Measurements from ENCODE around the gene MGAT4C. TPM values are rescaled to one million over a fixed set of nuclear protein-coding genes. Genes with fewer than 3 reads are reported as not detected.

Gene MGAT4C
- total RNA-seq, 4 donors from 2014 or later: 0.15 to 1.1 (median 0.60) TPM

- ATAC-seq: no peak
- H3K27me3 ChIP-seq: no peaks in the 10 kb centered on the region
- H3K36me3 ChIP-seq: no peaks in the 10 kb centered on the region
- H3K27ac ChIP-seq: no peak overlapping the region
- H3K4me1 ChIP-seq: no peaks in the 10 kb centered on the region
- TF ChIP-seq EP300 (IDR thresholded peaks at IDR 0.05) (no peak), POLR2AphosphoS5 (IDR thresholded peaks at IDR 0.05) (no peak), POLR2A (IDR thresholded peaks at IDR 0.05) (no peak), CTCF (IDR thresholded peaks at IDR 0.05) (no peak)
- 59 to 63% methylated on average over 2 of the region's 2 CpGs for WGBS, 2 donors (ENCODE audit: low coverage in 1 of 2)
- no peaks in the 10 kb centered on the region for H3K9me3 ChIP-seq
- H3K4me3 ChIP-seq: no peak overlapping the region
Measured at GRCh38 chr12:86186449-86186848, 69.7 kb downstream of the MGAT4C start.

- TF ChIP-seq CTCF (IDR thresholded peaks at IDR 0.05) (no peak), POLR2AphosphoS5 (IDR thresholded peaks at IDR 0.05) (no peak), POLR2A (IDR thresholded peaks at IDR 0.05) (no peak)
- WGBS, 2 donors (ENCODE audit: low coverage in 1 of 2): 90% methylated on average over 1 of the region's 1 CpG; no CpG with 5 or more reads in 1 of the 2 donors
- Histone ChIP-seq H3K9me3 (no peaks in the 10 kb centered on the region), H3K27ac (no peak overlapping the region), H3K36me3 (no peaks in the 10 kb centered on the region), H3K27me3 (no peaks in the 10 kb centered on the region), H3K4me3 (no peak overlapping the region), H3K4me1 (no peaks in the 10 kb centered on the region)
- ATAC-seq: no peak
Measured at GRCh38 chr12:86179855-86180254, 76.3 kb downstream of the MGAT4C start.

GRCh38 chr12:86174188-86174587, 82.0 kb downstream of the MGAT4C start:
- no peaks in the 10 kb centered on the region for H3K36me3 ChIP-seq
- WGBS, 2 donors (ENCODE audit: low coverage in 1 of 2): 79 to 81% methylated on average over 2 of the region's 2 CpGs
- no peak overlapping the region for H3K4me3 ChIP-seq
- H3K27ac ChIP-seq: no peak overlapping the region
- H3K4me1 ChIP-seq: no peaks in the 10 kb centered on the region
- no peaks in the 10 kb centered on the region for H3K9me3 ChIP-seq
- ATAC-seq: no peak
- TF ChIP-seq POLR2AphosphoS5 (IDR thresholded peaks at IDR 0.05) (no peak), CTCF (IDR thresholded peaks at IDR 0.05) (no peak), EP300 (IDR thresholded peaks at IDR 0.05) (no peak), POLR2A (IDR thresholded peaks at IDR 0.05) (no peak)
- no peaks in the 10 kb centered on the region for H3K27me3 ChIP-seq

GRCh38 chr12:86172913-86173443, 83.2 kb downstream of the MGAT4C start:
- ATAC-seq: no peak
- Histone ChIP-seq H3K4me3 (no peak overlapping the region), H3K4me1 (no peaks in the 10 kb centered on the region), H3K9me3 (no peaks in the 10 kb centered on the region), H3K27ac (no peak overlapping the region), H3K36me3 (no peaks in the 10 kb centered on the region), H3K27me3 (no peaks in the 10 kb centered on the region)
- TF ChIP-seq POLR2A (IDR thresholded peaks at IDR 0.05) (no peak), POLR2AphosphoS5 (IDR thresholded peaks at IDR 0.05) (no peak), EP300 (IDR thresholded peaks at IDR 0.05) (no peak), CTCF (IDR thresholded peaks at IDR 0.05) (no peak)
- WGBS, 2 donors (ENCODE audit: low coverage in 1 of 2): 53 to 54% methylated on average over 2 of the region's 2 CpGs

- WGBS, 2 donors (ENCODE audit: low coverage in 1 of 2): 29 to 35% methylated on average over 1 of the region's 1 CpG
- TF ChIP-seq POLR2A (IDR thresholded peaks at IDR 0.05) (no peak), EP300 (IDR thresholded peaks at IDR 0.05) (no peak), POLR2AphosphoS5 (IDR thresholded peaks at IDR 0.05) (no peak), CTCF (IDR thresholded peaks at IDR 0.05) (no peak)
- H3K27me3 ChIP-seq: no peaks in the 10 kb centered on the region
- no peak overlapping the region for H3K27ac ChIP-seq
- H3K9me3 ChIP-seq: no peaks in the 10 kb centered on the region
- no peaks in the 10 kb centered on the region for H3K4me1 ChIP-seq
- no peaks in the 10 kb centered on the region for H3K36me3 ChIP-seq
- no peak for ATAC-seq
- no peak overlapping the region for H3K4me3 ChIP-seq
Measured at GRCh38 chr12:86170051-86170450, 86.1 kb downstream of the MGAT4C start.
